Chondrocyte (in vitro differentiated cells): ENCODE measurements around the gene ZSCAN31. TPM values are rescaled to one million over a fixed set of nuclear protein-coding genes. Genes with fewer than 3 reads are reported as not detected.
"Not testable (repeated sequence)": the region's sequence is repeated elsewhere in the genome, so short reads cannot be mapped to it uniquely, and the experiment has no call there.

Experiments used
- DNase-seq: peaks from one replicate; pipeline ENCODE4 v3.0.0; 2021; ENCODE audit warnings: mixed read lengths, low spot score
- H3K27ac Mint-ChIP-seq: one replicate; pipeline ENCODE4 v1.8.0; 2021; ENCODE audit warnings: mild to moderate bottlenecking, moderate library complexity, mixed read lengths; ENCODE audit not compliant: unreplicated experiment
- H3K27me3 Mint-ChIP-seq: 2 replicates; pipeline ENCODE4 v1.8.0; 2021; ENCODE audit warnings: low read depth, mixed read lengths
- H3K36me3 Mint-ChIP-seq: 2 replicates; pipeline ENCODE4 v1.8.0; 2021; ENCODE audit warnings: low read depth, mixed read lengths
- H3K4me1 Mint-ChIP-seq: 2 replicates; pipeline ENCODE4 v1.8.0; 2021; ENCODE audit warnings: low read depth, mild to moderate bottlenecking, mixed read lengths
- H3K4me3 Mint-ChIP-seq: one replicate; pipeline ENCODE4 v1.8.0; 2021; ENCODE audit warnings: mild to moderate bottlenecking, moderate library complexity, mixed read lengths; ENCODE audit not compliant: unreplicated experiment
- H3K9me3 Mint-ChIP-seq: 2 replicates; pipeline ENCODE4 v1.8.0; 2021; ENCODE audit warnings: low read depth, mixed read lengths
- total RNA-seq: library from RNA; stranded (reverse); gene quantifications from 3 replicates; pipeline ENCODE4 v1.2.1, GENCODE V29; 2021
- TF ChIP-seq, protein P1 (sequence below): fragments of 200-600 bp; sonication (generic); IDR thresholded peaks from 2 replicates; pipeline ENCODE4 v1.5.0; 2021; ENCODE audit warnings: antibody characterized with exemption, mild to moderate bottlenecking, moderate library complexity

The ZSCAN31 gene
- total RNA-seq, 1 donor from 2014 or later: 2.6 TPM

DNA sequence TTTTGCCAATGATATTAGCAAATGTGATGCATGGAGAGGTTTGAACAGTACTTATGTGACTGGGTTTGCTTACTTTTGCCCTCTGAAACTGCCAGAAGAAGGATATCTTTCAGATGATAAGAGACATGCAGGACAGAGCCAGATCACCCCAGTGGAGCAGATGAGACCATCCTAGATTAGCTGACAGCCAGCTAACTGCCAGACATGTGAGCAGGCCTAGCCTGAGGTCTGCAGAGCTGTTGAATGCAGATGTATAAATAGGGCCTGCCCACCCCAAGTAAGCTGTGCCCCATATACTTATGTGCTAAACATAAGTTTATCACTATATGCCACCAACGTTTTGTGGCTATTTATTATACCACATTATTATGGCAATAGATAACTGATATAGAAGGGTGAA, 5.9 kb downstream of the ZSCAN31 start:
- DNase-seq: no peak
- peaks cover 29% of the 10 kb centered on the region for H3K9me3 Mint-ChIP-seq
- no peaks in the 10 kb centered on the region for H3K27me3 Mint-ChIP-seq
- TF ChIP-seq, protein P1, sequence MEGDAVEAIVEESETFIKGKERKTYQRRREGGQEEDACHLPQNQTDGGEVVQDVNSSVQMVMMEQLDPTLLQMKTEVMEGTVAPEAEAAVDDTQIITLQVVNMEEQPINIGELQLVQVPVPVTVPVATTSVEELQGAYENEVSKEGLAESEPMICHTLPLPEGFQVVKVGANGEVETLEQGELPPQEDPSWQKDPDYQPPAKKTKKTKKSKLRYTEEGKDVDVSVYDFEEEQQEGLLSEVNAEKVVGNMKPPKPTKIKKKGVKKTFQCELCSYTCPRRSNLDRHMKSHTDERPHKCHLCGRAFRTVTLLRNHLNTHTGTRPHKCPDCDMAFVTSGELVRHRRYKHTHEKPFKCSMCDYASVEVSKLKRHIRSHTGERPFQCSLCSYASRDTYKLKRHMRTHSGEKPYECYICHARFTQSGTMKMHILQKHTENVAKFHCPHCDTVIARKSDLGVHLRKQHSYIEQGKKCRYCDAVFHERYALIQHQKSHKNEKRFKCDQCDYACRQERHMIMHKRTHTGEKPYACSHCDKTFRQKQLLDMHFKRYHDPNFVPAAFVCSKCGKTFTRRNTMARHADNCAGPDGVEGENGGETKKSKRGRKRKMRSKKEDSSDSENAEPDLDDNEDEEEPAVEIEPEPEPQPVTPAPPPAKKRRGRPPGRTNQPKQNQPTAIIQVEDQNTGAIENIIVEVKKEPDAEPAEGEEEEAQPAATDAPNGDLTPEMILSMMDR: no peak
- peaks cover 3% of the 10 kb centered on the region for H3K4me1 Mint-ChIP-seq
- no peak overlapping the region for H3K27ac Mint-ChIP-seq
- no peak overlapping the region for H3K4me3 Mint-ChIP-seq
- peaks cover 27% of the 10 kb centered on the region for H3K36me3 Mint-ChIP-seq

DNA sequence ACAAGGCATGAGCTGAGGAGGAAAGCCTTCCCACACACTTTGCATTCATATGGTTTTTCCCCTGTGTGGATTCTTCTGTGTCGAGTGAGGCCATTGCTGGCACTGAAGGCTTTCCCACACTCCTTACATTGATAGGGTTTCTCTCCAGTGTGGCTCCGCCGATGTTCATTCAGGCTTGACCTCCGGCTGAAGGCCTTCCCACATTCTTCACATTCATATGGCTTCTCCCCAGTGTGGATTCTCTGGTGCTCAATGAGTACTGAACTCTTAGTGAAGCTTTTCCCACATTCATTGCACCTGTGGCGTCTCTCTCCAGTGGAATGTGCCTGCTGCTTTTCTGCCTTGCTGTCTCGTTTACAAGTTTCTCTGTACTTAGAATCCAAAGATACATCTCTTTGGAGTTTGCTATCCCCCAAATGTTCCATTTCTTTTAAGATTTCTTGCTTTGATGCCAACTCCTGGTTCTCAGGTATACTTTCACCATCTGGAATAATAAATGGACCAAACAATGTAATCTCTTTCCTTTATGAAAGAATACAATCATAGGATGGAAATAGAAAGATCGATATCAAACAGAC, 9.5 kb downstream of the ZSCAN31 start:
- Mint-ChIP-seq H3K9me3 (peaks cover 36% of the 10 kb centered on the region), H3K27me3 (no peaks in the 10 kb centered on the region), H3K4me3 (no peak overlapping the region), H3K36me3 (peaks cover 32% of the 10 kb centered on the region), H3K4me1 (no peaks in the 10 kb centered on the region), H3K27ac (no peak overlapping the region)
- no peak for DNase-seq
- TF ChIP-seq, protein P1: no peak

DNA sequence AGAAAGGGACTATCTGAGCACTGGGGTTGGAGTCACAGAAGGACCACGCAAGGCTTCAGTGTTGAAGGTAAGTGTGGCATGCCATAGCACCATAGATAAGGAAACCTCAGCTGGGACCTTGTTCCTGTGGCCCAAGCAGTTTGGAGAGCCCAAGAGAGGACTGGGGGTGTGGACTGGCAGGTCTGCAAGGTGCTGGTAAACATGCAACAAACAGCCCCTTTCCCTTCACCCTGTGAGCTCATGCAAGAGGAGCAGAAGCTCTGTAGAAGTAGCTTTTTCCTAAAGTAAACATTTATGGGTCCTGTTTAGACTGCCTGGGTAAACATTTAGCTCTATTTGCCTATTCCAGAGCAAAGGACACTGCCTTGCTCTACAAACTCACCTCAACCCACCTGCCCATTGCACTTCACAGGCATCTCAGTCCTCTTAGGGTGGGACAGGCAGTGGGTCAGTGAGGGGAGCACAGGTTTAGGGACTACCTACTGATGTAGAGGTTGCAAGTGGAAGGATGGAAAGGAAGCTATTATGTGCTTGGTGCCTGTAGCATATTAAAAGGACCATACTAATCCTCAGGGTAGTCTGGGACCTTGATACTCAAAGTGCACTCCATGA, 12.0 kb downstream of the ZSCAN31 start:
- no peak for DNase-seq
- Mint-ChIP-seq H3K27ac (no peak overlapping the region), H3K4me1 (no peaks in the 10 kb centered on the region), H3K4me3 (no peak overlapping the region), H3K27me3 (no peaks in the 10 kb centered on the region), H3K9me3 (peaks cover 42% of the 10 kb centered on the region), H3K36me3 (peaks cover 30% of the 10 kb centered on the region)
- TF ChIP-seq, protein P1: no peak

DNA sequence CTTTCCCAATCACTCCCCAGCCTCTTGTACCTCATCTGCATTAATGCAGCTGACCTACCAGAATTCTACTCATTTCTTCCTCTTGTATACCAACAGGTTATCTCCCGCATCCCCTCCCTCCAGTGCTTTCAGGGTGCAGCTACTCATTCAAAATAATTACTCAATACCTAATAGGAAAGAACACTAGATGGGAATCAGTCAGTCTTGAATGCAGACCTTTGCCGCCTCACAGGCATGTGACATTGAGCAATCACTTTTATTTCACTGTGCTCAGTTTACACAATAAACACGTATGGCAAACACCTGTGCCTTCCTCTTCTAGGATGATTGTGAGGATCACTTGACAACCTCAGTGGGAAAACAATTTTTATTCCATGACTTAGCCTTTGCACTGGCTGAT, 13.3 kb downstream of the ZSCAN31 start:
- TF ChIP-seq, protein P1: no peak
- H3K4me3 Mint-ChIP-seq: no peak overlapping the region
- peaks cover 35% of the 10 kb centered on the region for H3K9me3 Mint-ChIP-seq
- no peak for DNase-seq
- no peak overlapping the region for H3K27ac Mint-ChIP-seq
- peaks cover 25% of the 10 kb centered on the region for H3K36me3 Mint-ChIP-seq
- H3K4me1 Mint-ChIP-seq: no peaks in the 10 kb centered on the region
- no peaks in the 10 kb centered on the region for H3K27me3 Mint-ChIP-seq

DNA sequence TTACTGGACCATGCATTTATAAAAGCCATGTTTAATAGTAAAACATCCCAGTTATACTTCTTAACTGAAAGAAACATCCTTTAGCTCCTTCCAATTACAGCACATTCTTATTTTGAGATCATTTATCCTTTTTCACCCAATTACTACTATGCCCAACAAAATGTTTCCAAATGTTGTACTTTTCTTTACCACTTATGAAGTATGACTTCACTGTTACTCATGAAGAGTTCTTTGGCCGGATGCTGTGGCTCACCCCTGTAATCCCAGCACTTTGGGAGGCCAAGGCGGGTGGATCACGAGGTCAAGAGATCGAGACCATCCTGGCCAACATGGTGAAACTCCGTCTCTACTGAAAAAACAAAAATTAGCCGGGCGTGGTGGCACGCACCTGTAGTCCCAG, 18.1 kb downstream of the ZSCAN31 start:
- not testable (repeated sequence) for H3K27ac Mint-ChIP-seq, H3K9me3 Mint-ChIP-seq, H3K4me3 Mint-ChIP-seq, H3K27me3 Mint-ChIP-seq, H3K4me1 Mint-ChIP-seq, DNase-seq, H3K36me3 Mint-ChIP-seq

DNA sequence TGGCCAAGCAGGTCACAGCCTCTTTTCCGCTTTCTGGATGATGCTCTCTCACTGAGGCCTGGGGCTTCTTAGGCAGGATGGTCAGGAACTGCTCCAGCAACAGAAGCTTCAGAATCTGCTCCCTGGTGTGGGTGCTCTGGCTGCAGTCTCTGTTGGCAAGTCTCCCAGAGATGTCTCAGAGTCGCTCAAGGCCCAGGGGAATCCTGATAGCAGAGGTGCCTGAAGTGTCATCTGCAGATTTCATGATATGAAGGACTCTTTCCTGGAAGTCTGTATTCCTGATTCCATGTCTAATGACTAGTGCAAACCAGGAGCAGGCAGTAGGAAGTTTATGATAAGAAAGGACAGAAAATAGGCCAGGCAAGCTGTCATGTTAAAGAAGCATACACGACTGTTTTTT, 20.3 kb downstream of the ZSCAN31 start:
- H3K4me1 Mint-ChIP-seq: no peaks in the 10 kb centered on the region

More for the DNA sequence above, 20.3 kb downstream of the ZSCAN31 start:
- H3K27me3 Mint-ChIP-seq: no peaks in the 10 kb centered on the region
- TF ChIP-seq, protein P1: no peak
- no peak overlapping the region for H3K4me3 Mint-ChIP-seq
- no peak for DNase-seq
- H3K27ac Mint-ChIP-seq: no peak overlapping the region
- peaks cover 4% of the 10 kb centered on the region for H3K36me3 Mint-ChIP-seq
- peaks cover under 1% of the 10 kb centered on the region for H3K9me3 Mint-ChIP-seq
